Measurements from ENCODE around the gene RUFY3. TPM values are rescaled to one million over a fixed set of nuclear protein-coding genes. Genes with fewer than 3 reads are reported as not detected.

The RUFY3 gene
- total and polyA plus RNA-seq, 2 of the 4 experiments (the other 2 are of a cell fraction), result 19.6 to 28.9 TPM

DNA sequence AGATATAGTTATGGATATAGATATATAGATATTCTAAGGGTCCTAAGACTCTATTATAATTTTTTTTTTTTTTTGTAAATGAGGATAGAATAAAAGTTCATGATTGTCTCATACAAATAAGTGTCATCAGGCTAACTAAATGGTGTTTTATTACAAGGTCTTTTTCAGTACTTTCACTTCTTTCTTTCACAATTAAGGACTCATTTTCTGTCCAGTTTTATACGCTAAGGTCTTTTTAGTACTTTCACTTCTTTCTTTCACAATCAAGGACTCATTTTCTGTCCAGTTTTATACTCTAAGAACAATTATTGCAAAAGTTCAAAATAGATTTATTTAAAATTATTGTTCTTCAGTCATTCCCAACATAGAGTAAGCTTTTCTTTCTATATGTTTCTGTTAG lies 32.7 kb downstream of the RUFY3 start:
- H3K18ac ChIP-seq (ENCODE audit: low read depth, low read length), result no peak overlapping the region
- no peak overlapping the region for H3K4me3 ChIP-seq (ENCODE audit: insufficient read depth, low read depth, low read length)
- H3K9me1 ChIP-seq (ENCODE audit: insufficient read depth, low read length), result peaks cover 2% of the 10 kb centered on the region
- H4K5ac ChIP-seq (ENCODE audit: low read depth, low read length), result no peak overlapping the region
- H2AK5ac ChIP-seq (ENCODE audit: low read depth, low read length), result no peak overlapping the region
- no peak overlapping the region for H3K56ac ChIP-seq (ENCODE audit: extremely low read depth, insufficient read depth, low read length)
- no peak overlapping the region for H3K14ac ChIP-seq (replicated peaks; ENCODE audit: low read depth, low read length)
- H2AK9ac ChIP-seq (replicated peaks; ENCODE audit: low read depth, low read length, poor library complexity), result no peak overlapping the region
- H3K4me2 ChIP-seq (ENCODE audit: low read depth, low read length), result no peak overlapping the region
- no peak overlapping the region for H3K23ac ChIP-seq (ENCODE audit: low read depth, low read length)
- BruUV-seq (replicated peaks), result no TSS peak
- no peak overlapping the region for H2BK20ac ChIP-seq (ENCODE audit: low read depth, low read length)
- H2BK15ac ChIP-seq (ENCODE audit: low read depth, low read length), result no peak overlapping the region
- no peak overlapping the region for H4K91ac ChIP-seq (ENCODE audit: insufficient read depth, low read depth, low read length)
- no peak overlapping the region for H2BK5ac ChIP-seq (ENCODE audit: low read depth, low read length, poor library complexity, severe bottlenecking)
- H3K4me1 ChIP-seq (ENCODE audit: control insufficient read depth, insufficient read depth, low read length), result no peaks in the 10 kb centered on the region
- no peak overlapping the region for H4K8ac ChIP-seq (ENCODE audit: low read depth in 2 of 2, low read length in 2 of 2)
- no peak overlapping the region for H3K27ac ChIP-seq (ENCODE audit: insufficient read depth, low read length)
- peaks cover 1% of the 10 kb centered on the region; the same call in 1 of the 2 replicates for H3K36me3 ChIP-seq (ENCODE audit: control insufficient read depth, insufficient read depth, low read length)
- DNase-seq (no peak), ATAC-seq (ENCODE audit: low read depth) (no peak)
- no peak for TF ChIP-seq MAZ (IDR thresholded peaks at IDR 0.05; ENCODE audit: borderline replicate concordance, low read depth, low read length)
- WGBS, 2 experiments (ENCODE audit: extremely low coverage in 2 of 2, insufficient read length in 1 of 2), result no CpG with 5 or more reads among the region's 1 CpG
- CTCF ChIA-PET, result interaction anchor here (0.5 to 0.6 kb wide), 2 partner anchors 20 to 202 kb away, joined by 3 to 4 read pairs; no protein-coding TSS in a partner anchor
- no peak overlapping the region for H2BK120ac ChIP-seq (ENCODE audit: low read depth, low read length)
- in situ Hi-C loops (cut with MboI; ENCODE audit: low sequenced_read_pairs), result no loop called here
- no peak overlapping the region for H2AFZ ChIP-seq (replicated peaks; ENCODE audit: low read length, poor library complexity)
- POLR2A ChIA-PET (ENCODE audit: unreplicated experiment), result no interaction called here
- no peak overlapping the region for H3K4ac ChIP-seq (ENCODE audit: low read depth, low read length)
- intact Hi-C loops (cut with micrococcal nuclease), result no loop called here
- H3K27me3 ChIP-seq (ENCODE audit: control insufficient read depth, insufficient read depth, low read length), result no peaks in the 10 kb centered on the region
- dilution Hi-C loops (cut with HindIII; ENCODE audit: low sequenced_read_pairs, unreplicated experiment), result no loop called here
- H4K20me1 ChIP-seq (ENCODE audit: insufficient read depth, low read length), result peaks cover 12% of the 10 kb centered on the region; the same call in 1 of the 2 replicates
- peaks cover 21 to 42% of the 10 kb centered on the region in 2 experiments for H3K79me1 ChIP-seq (ENCODE audit: low read depth in 1 of 2, low read length in 2 of 2)
- no peaks in the 10 kb centered on the region for H3K9me3 ChIP-seq (ENCODE audit: control insufficient read depth, insufficient read depth, low read length)
- no peak overlapping the region for H3K9ac ChIP-seq (ENCODE audit: low read depth, low read length)

Measured in IMR-90 (cell line).